OCI-LY1 (cell line): ENCODE measurements around the gene ASPSCR1.

ENCODE experiments used
- H2AFZ ChIP-seq: fragments of 200-600 bp; sonication (generic), shearing (Covaris generic); 2 replicates; pipeline ENCODE4 v1.6.0; 2014; ENCODE audit warnings: antibody characterized with exemption, mild to moderate bottlenecking, low read length
- H3F3A ChIP-seq: fragments of 200-600 bp; sonication (generic), shearing (Covaris generic); 2 replicates; pipeline ENCODE4 v1.6.0; 2014; ENCODE audit warnings: mild to moderate bottlenecking, antibody characterized with exemption, low read length, moderate library complexity; ENCODE audit not compliant: insufficient read depth
- H3K27ac ChIP-seq: fragments of 200-600 bp; sonication (generic); 2 replicates; pipeline ENCODE4 v1.5.1; 2014; ENCODE audit warnings: low read length, mixed run types, mild to moderate bottlenecking, low read depth; ENCODE audit not compliant: poor library complexity, severe bottlenecking
- H3K27me3 ChIP-seq: fragments of 200-600 bp; sonication (generic); 2 replicates; pipeline ENCODE4 v1.6.0; 2014; ENCODE audit warnings: antibody characterized with exemption, mild to moderate bottlenecking, low read length, moderate library complexity; ENCODE audit not compliant: insufficient read depth
- H3K36me3 ChIP-seq: fragments of 200-600 bp; sonication (generic); 2 replicates; pipeline ENCODE4 v1.6.1; 2014; ENCODE audit warnings: mild to moderate bottlenecking, antibody characterized with exemption, low read length, moderate library complexity, mixed read lengths; ENCODE audit not compliant: insufficient read depth
- H3K4me1 ChIP-seq: fragments of 200-600 bp; sonication (generic); 2 replicates; pipeline ENCODE4 v1.5.1; 2014; ENCODE audit warnings: mild to moderate bottlenecking, low read length, moderate library complexity; ENCODE audit not compliant: insufficient read depth, severe bottlenecking
- H3K4me2 ChIP-seq: fragments of 200-600 bp; sonication (generic), shearing (Covaris generic); 2 replicates; pipeline ENCODE4 v1.6.1; 2014; ENCODE audit warnings: low read length
- H3K4me3 ChIP-seq: fragments of 200-600 bp; sonication (generic); 2 replicates; pipeline ENCODE4 v1.5.1; 2014; ENCODE audit warnings: low read length, low read depth, mild to moderate bottlenecking, mixed read lengths; ENCODE audit not compliant: poor library complexity, severe bottlenecking
- H3K79me2 ChIP-seq: fragments of 200-600 bp; shearing (Covaris generic); 2 replicates; pipeline ENCODE4 v1.6.1; 2016; ENCODE audit warnings: mixed run types, low read length, mixed read lengths; ENCODE audit not compliant: insufficient read depth
- H3K9ac ChIP-seq: fragments of 200-600 bp; sonication (generic), shearing (Covaris generic); 2 replicates; pipeline ENCODE4 v1.6.1; 2014; ENCODE audit warnings: mild to moderate bottlenecking, low read length, mixed read lengths
- H3K9me2 ChIP-seq: fragments of 200-600 bp; sonication (generic), shearing (Covaris generic); 2 replicates; pipeline ENCODE4 v1.6.1; 2014; ENCODE audit warnings: low read depth, mild to moderate bottlenecking, low read length, mixed read lengths
- H3K9me3 ChIP-seq: fragments of 200-600 bp; shearing (Covaris generic); 2 replicates; pipeline ENCODE4 v1.6.1; 2014; ENCODE audit warnings: low read length, mixed read lengths
- H4K20me1 ChIP-seq: fragments of 200-600 bp; sonication (generic), shearing (Covaris generic); 2 replicates; pipeline ENCODE4 v1.6.0; 2016; ENCODE audit warnings: mild to moderate bottlenecking, low read length; ENCODE audit not compliant: insufficient read depth
- EZH2 ChIP-seq: fragments of 200-600 bp; sonication (generic), shearing (Covaris generic); IDR thresholded peaks from 2 replicates; pipeline ENCODE4 v1.8.0; 2017; ENCODE audit warnings: borderline replicate concordance, mixed run types, mild to moderate bottlenecking, antibody characterized with exemption, low read length, moderate library complexity, mixed read lengths
- TF ChIP-seq, protein P1 (sequence below): fragments of 200-600 bp; sonication (generic), shearing (Covaris generic); IDR thresholded peaks from 2 replicates; pipeline ENCODE4 v1.5.1; 2017; ENCODE audit warnings: mild to moderate bottlenecking, antibody characterized with exemption, low read length, moderate library complexity, mixed read lengths

ASPSCR1 gene

DNA sequence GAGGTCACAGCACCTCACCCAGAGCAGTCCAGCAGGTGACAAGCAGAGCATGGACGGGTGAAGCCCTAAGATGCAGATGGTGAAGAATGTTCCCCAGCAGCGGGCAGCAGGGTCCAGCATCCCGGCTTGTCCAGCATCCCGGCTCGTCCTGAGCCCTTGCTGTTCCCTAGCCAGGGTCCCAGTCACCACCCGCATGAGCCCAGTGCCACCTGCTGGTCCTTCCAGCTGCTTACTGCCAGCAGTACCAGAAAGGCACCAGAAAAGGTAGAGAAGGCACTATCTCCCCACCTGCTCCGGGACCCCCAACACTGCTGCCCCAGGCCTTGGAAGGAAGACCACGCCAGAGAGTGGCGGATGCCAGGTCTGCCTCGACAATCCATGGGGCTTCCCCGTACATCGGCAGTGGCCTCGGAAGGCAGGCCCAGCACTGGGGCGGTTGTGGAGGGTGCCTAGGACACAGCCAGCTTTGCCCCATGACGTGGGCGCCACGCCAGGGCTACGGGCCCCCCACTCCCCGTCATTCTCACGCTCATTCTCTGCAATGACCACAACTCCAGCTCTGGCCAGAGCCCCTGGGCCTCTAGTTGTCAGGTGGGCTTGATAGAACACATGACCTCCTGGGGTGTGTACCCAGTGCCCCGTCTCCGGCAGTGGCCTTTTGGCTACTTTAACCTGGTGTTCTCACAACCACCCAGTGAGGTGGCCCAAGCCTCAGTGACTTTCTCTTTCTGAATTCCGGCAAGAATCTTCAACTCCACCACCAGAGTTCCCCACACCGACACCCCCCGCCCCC is 43.9 kb downstream of the ASPSCR1 start:
- peak overlapping the region; percentile 16 for H3K27ac ChIP-seq
- peak overlapping the region; percentile 100 for H3K4me2 ChIP-seq
- no peaks in the 10 kb centered on the region for H3F3A ChIP-seq
- H3K9ac ChIP-seq: peak overlapping the region; percentile 88
- no peaks in the 10 kb centered on the region for H3K79me2 ChIP-seq
- H3K27me3 ChIP-seq: no peaks in the 10 kb centered on the region
- peaks cover 24% of the 10 kb centered on the region for H3K4me1 ChIP-seq
- H3K9me3 ChIP-seq: no peaks in the 10 kb centered on the region
- H4K20me1 ChIP-seq: no peaks in the 10 kb centered on the region
- no peaks in the 10 kb centered on the region for H3K9me2 ChIP-seq
- H3K36me3 ChIP-seq: peaks cover 12% of the 10 kb centered on the region; the same call in 1 of the 2 replicates
- no peak overlapping the region for H2AFZ ChIP-seq
- no peak for TF ChIP-seq EZH2
- TF ChIP-seq, protein P1, sequence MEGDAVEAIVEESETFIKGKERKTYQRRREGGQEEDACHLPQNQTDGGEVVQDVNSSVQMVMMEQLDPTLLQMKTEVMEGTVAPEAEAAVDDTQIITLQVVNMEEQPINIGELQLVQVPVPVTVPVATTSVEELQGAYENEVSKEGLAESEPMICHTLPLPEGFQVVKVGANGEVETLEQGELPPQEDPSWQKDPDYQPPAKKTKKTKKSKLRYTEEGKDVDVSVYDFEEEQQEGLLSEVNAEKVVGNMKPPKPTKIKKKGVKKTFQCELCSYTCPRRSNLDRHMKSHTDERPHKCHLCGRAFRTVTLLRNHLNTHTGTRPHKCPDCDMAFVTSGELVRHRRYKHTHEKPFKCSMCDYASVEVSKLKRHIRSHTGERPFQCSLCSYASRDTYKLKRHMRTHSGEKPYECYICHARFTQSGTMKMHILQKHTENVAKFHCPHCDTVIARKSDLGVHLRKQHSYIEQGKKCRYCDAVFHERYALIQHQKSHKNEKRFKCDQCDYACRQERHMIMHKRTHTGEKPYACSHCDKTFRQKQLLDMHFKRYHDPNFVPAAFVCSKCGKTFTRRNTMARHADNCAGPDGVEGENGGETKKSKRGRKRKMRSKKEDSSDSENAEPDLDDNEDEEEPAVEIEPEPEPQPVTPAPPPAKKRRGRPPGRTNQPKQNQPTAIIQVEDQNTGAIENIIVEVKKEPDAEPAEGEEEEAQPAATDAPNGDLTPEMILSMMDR: peak; percentile 83
- H3K4me3 ChIP-seq: peak overlapping the region; percentile 92

DNA sequence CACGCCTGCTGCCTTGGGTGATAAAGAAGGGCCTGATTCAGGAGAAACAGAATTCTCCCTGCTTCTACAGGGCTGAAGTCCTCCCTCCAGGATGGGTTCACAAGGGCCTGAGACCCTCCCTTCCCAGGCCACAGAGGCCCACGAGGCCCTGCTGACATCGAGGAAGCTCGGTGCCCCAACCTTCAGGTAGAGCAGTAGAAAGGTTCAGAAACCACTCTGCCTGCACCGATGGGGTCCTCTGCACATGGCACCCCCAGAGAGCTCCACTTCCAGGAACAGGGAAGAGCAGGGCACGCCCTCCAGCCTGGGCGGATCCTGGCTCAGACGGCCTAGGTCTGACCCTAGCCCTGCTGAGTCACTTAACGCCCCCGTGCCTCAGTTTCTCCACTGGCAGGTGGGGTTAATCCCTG is 44.5 kb downstream of the ASPSCR1 start:
- no peaks in the 10 kb centered on the region for H3K27me3 ChIP-seq
- H3K9me3 ChIP-seq: no peaks in the 10 kb centered on the region
- peak overlapping the region; percentile 92 for H3K4me3 ChIP-seq
- TF ChIP-seq, protein P1: no peak
- TF ChIP-seq EZH2: no peak
- no peak overlapping the region for H2AFZ ChIP-seq
- H3K36me3 ChIP-seq: peaks cover 12% of the 10 kb centered on the region; the same call in 1 of the 2 replicates
- H3K9me2 ChIP-seq: no peaks in the 10 kb centered on the region
- peak overlapping the region; percentile 88 for H3K9ac ChIP-seq
- no peaks in the 10 kb centered on the region for H3K79me2 ChIP-seq
- peaks cover 24% of the 10 kb centered on the region for H3K4me1 ChIP-seq
- H4K20me1 ChIP-seq: no peaks in the 10 kb centered on the region
- peak overlapping the region; percentile 100 for H3K4me2 ChIP-seq
- H3K27ac ChIP-seq: peak overlapping the region; percentile 16
- H3F3A ChIP-seq: no peaks in the 10 kb centered on the region

DNA sequence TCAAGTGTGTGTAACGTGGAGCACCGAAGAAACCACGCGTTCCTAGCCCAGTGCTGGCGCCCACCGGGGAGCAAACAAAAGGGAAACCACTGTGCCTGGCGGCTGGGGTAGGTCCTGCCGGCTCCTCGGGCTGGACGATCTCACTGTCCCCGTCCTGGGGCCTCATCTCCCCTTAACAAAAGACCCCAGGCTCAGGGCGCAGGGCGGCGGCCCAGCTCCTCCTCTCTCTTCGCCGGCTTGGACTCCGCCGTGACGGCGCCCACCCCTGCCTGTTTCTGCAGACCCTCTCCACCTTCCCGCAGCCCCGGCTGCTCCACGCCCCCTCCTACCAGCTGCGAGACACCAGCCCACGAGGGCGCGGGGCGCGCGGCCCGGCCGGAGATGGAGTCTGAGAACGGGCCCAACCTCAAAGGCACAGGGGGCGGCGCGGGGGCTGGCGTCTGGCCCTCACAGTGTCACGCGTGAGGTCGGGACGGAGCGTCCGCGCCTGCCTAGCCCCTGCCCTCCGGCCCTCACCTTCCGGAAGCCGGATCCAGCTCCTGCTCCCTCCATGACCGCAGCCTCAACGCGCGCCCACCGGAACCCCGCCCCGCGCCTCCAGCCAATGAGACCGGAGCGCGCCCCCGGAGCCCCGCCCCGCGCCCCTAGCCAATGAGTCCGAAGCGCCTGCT is 45.0 kb downstream of the ASPSCR1 start, which contains the start of gene CENPX:
Gene CENPX (minus strand): TSS at position 569 of the 671 bp plus-strand sequence. CDS start 17 bp downstream, at position 552.
- no peaks in the 10 kb centered on the region for H3K9me2 ChIP-seq
- H4K20me1 ChIP-seq: no peaks in the 10 kb centered on the region
- no peaks in the 10 kb centered on the region for H3K9me3 ChIP-seq
- peaks cover 12% of the 10 kb centered on the region; the same call in 1 of the 2 replicates for H3K36me3 ChIP-seq
- TF ChIP-seq, protein P1: no peak
- no peak for TF ChIP-seq EZH2
- H3K27ac ChIP-seq: peak within 1 kb of the TSS; percentile 16
- no peak within 1 kb of the TSS for H2AFZ ChIP-seq
- peaks cover 24% of the 10 kb centered on the region for H3K4me1 ChIP-seq
- H3K79me2 ChIP-seq: no peaks in the 10 kb centered on the region
- peak within 1 kb of the TSS; percentile 92 for H3K4me3 ChIP-seq
- H3K27me3 ChIP-seq: no peaks in the 10 kb centered on the region
- H3K9ac ChIP-seq: peak within 1 kb of the TSS; percentile 88
- H3K4me2 ChIP-seq: peak within 1 kb of the TSS; percentile 100
- H3F3A ChIP-seq: no peaks in the 10 kb centered on the region
